Muscle layer of duodenum (tissue), 2 donors: ENCODE results near the gene ACTR5.
"Not testable (repeated sequence)": the region's sequence is repeated elsewhere in the genome, so short reads cannot be mapped to it uniquely, and the experiment has no call there.

Experiments
- H3K27ac ChIP-seq: one replicate; pipeline ENCODE4 v1.7.0; 2013; ENCODE audit warnings: mild to moderate bottlenecking, low read length
- H3K27me3 ChIP-seq: one replicate; pipeline ENCODE4 v1.7.0; 2013; ENCODE audit warnings: low read depth, mild to moderate bottlenecking, control low read depth, low read length
- H3K36me3 ChIP-seq, 2 donors: one replicate each; pipeline ENCODE4 v1.7.0; 2013; ENCODE audit warnings: low read length in 2 of 2, control low read depth in 1 of 2, mild to moderate bottlenecking in 1 of 2; ENCODE audit not compliant: insufficient read depth in 2 of 2, control insufficient read depth in 1 of 2
- H3K4me1 ChIP-seq, 2 donors: one replicate each; pipeline ENCODE4 v1.7.0; 2013; ENCODE audit warnings: low read length in 2 of 2, mild to moderate bottlenecking in 2 of 2, control low read depth in 1 of 2, moderate library complexity in 1 of 2; ENCODE audit not compliant: insufficient read depth in 2 of 2, control insufficient read depth in 1 of 2
- H3K4me3 ChIP-seq, 2 donors: one replicate each; pipeline ENCODE4 v1.7.0; 2013; ENCODE audit warnings: low read length in 2 of 2, low read depth in 1 of 2, mild to moderate bottlenecking in 1 of 2
- H3K9me3 ChIP-seq, 2 donors: one replicate each; pipeline ENCODE4 v1.7.0; 2013; ENCODE audit warnings: low read length in 2 of 2, control low read depth in 1 of 2, mild to moderate bottlenecking in 1 of 2; ENCODE audit not compliant: control insufficient read depth in 1 of 2
- donor health status: healthy.

ACTR5 gene

GRCh38 chr20:38794057-38794456, 45.8 kb downstream of the ACTR5 start:
- not testable (repeated sequence) for H3K4me3 ChIP-seq, H3K27ac ChIP-seq, H3K9me3 ChIP-seq, H3K4me1 ChIP-seq, H3K36me3 ChIP-seq, H3K27me3 ChIP-seq

- H3K4me1 ChIP-seq, result no peaks in the 10 kb centered on the region
- H3K36me3 ChIP-seq, result no peaks in the 10 kb centered on the region
- H3K27ac ChIP-seq, result no peak overlapping the region
- H3K4me3 ChIP-seq, result no peak overlapping the region
- no peaks in the 10 kb centered on the region for H3K27me3 ChIP-seq
- no peaks in the 10 kb centered on the region for H3K9me3 ChIP-seq
Observed at GRCh38 chr20:38798266-38798665, 50.0 kb downstream of the ACTR5 start.

GRCh38 chr20:38799203-38799602, 50.9 kb downstream of the ACTR5 start:
- no peaks in the 10 kb centered on the region for H3K27me3 ChIP-seq
- H3K4me3 ChIP-seq, result no peak overlapping the region
- H3K27ac ChIP-seq, result no peak overlapping the region
- H3K9me3 ChIP-seq, result no peaks in the 10 kb centered on the region
- no peaks in the 10 kb centered on the region for H3K4me1 ChIP-seq
- H3K36me3 ChIP-seq, result no peaks in the 10 kb centered on the region

DNA sequence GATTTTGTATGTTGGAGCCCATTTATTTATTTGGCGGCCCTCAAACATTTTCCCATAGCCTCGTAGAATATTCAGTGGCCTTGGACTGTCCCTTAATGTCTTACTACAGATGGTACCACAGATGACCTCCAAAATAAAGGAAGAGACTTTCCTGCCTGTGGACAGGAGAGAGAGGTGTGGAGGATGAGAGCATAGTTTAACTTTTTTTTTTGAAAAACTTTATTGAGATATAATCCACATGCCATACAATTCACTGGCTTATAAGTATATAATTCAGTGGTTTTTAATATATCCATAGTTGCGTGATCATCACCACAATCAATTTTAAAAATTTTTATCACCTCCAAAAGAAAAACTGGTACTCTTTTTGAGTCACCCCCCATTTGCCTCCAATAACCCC, 52.6 kb downstream of the ACTR5 start:
- Histone ChIP-seq H3K9me3 (no peaks in the 10 kb centered on the region), H3K36me3 (no peaks in the 10 kb centered on the region), H3K4me1 (peaks cover 4 to 9% of the 10 kb centered on the region in 2 donors), H3K27me3 (peaks cover 6% of the 10 kb centered on the region), H3K27ac (no peak overlapping the region), H3K4me3 (no peak overlapping the region)

GRCh38 chr20:38804221-38804620, 56.0 kb downstream of the ACTR5 start:
- Histone ChIP-seq H3K36me3 (no peaks in the 10 kb centered on the region), H3K9me3 (no peaks in the 10 kb centered on the region), H3K27me3 (peaks cover 17% of the 10 kb centered on the region), H3K4me1 (peaks cover 4 to 22% of the 10 kb centered on the region in 2 donors), H3K27ac (no peak overlapping the region), H3K4me3 (no peak overlapping the region)

DNA sequence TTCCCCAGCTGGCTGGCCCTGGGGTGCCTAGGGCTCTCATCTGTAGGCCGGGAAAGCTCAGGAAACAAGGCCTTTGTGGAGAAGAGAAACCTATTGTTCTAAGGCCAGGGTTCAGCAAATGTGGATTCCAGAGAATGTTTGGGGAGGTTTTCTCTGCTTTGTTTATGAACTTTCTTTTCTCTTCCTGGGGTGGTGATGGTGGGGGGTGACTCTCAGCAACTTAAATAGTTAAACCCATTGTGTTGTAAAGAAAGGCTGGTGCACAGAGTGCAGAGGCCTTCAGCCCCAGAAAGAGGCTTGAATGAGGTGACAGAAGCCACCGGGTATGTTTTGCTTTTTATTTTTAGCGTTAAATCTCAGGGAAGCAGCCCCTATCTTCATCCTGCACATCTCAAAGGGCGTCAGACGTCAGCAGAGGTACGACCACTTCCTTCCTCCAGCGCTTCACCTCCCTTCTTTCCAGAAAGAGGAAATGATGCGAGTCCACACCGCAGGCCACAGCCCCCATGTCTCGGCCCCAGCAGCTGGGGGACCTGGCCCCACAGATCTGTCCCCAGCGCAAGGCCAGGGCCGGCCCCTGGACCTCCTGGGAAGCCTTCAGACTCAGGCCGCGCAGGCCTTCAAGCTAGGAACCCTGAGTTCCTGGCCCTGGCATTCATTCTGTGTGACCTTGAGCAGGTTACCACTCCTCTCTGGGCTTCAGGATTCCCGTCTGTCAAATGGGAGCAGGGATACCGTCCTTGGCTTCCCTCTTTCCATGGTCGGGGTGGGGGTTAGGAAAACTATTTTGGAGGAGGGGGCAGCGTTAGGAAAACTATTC, 56.6 kb downstream of the ACTR5 start:
- H3K4me3 ChIP-seq, result peak overlapping the region; percentile 50 to 77
- no peaks in the 10 kb centered on the region for H3K36me3 ChIP-seq
- H3K9me3 ChIP-seq, result no peaks in the 10 kb centered on the region
- H3K27me3 ChIP-seq, result peaks cover 17% of the 10 kb centered on the region
- peaks cover 4 to 22% of the 10 kb centered on the region in 2 donors for H3K4me1 ChIP-seq
- peak overlapping the region; percentile 29 for H3K27ac ChIP-seq

DNA sequence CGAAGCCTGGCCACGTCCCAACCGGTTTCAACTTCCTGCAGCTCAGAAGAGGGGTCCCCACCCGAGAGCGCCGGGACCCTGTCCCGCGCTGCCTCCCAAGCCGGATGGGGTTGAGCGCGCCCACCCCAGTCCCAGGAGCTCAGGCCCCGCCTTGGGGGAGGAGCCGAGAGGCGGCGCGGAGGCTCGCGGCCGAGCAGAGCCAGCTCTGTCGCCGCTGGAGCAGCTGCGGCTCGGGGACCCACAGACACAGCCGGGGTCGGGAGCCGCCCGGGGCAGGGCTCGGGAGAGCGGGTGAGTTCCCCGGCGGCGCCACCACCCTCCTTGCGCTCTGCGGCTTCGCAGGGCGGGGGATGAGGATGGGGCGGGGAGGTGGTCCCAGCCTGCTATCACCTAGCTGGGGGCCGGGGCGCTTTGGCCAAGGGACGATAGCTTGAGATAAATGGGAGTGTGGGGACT, 57.3 kb downstream of the ACTR5 start, which contains the start of gene PPP1R16B:
Gene PPP1R16B, plus strand, starts transcription at position 196 of the 456 bp plus-strand sequence. CDS start 30,229 bp downstream, outside the sequence.
- Histone ChIP-seq H3K27ac (peak within 1 kb of the TSS; percentile 29), H3K9me3 (no peaks in the 10 kb centered on the region), H3K27me3 (peaks cover 17% of the 10 kb centered on the region), H3K4me1 (peaks cover 4 to 22% of the 10 kb centered on the region in 2 donors), H3K36me3 (no peaks in the 10 kb centered on the region), H3K4me3 (peak within 1 kb of the TSS; percentile 55 to 77)

- H3K27me3 ChIP-seq, result peaks cover 17% of the 10 kb centered on the region
- H3K4me3 ChIP-seq, result peak overlapping the region; percentile 55 to 77
- H3K36me3 ChIP-seq, result no peaks in the 10 kb centered on the region
- H3K4me1 ChIP-seq, result peaks cover 4 to 22% of the 10 kb centered on the region in 2 donors
- H3K27ac ChIP-seq, result no peak overlapping the region
- H3K9me3 ChIP-seq, result no peaks in the 10 kb centered on the region
Observed at GRCh38 chr20:38805958-38806854, 57.9 kb downstream of the ACTR5 start.

DNA sequence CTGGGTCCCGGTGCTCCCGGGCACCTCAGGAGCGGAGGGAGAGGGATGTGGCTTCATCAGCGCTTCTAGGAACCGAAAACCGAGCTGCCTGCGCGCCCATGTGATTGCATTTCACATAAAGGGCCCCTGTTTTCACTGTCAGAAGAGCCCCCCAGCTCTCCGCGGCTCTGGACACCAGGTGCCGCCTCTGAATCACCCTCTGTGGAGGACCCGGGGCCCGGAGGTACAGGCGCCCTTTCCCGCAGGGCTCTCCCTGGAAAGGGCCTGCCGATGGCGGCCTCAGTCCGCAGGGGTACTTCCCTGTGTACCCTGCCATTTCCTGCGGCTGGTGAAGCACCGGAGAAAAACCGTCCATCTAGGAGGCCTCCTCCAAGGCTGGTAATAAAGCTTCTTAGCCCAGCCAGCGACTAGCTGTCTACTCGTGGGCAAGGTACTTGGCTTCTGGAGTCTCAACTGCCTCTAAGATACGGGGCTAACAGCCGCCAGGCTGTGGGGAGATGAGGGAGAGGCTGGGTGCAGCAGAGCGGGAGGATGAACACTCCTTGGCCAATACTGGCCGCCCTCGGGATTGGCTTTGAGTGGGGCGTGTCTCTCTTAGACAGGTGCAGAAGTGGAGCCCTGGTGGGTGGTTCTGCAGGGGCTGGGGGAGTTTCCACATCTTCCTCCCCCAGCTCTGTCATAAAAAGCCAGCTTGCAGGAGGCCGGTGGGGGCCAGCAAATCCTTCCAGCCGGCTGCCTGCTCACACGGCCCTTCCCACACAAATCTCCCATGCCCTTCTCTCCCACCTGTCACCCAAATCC, 58.8 kb downstream of the ACTR5 start:
- peaks cover 17% of the 10 kb centered on the region for H3K27me3 ChIP-seq
- no peaks in the 10 kb centered on the region for H3K36me3 ChIP-seq
- H3K9me3 ChIP-seq, result no peaks in the 10 kb centered on the region
- no peak overlapping the region for H3K27ac ChIP-seq
- peaks cover 4 to 22% of the 10 kb centered on the region in 2 donors for H3K4me1 ChIP-seq
- peak overlapping the region; percentile 55 to 77 for H3K4me3 ChIP-seq

GRCh38 chr20:38809942-38810341, 61.7 kb downstream of the ACTR5 start:
- Histone ChIP-seq H3K27ac (no peak overlapping the region), H3K27me3 (peaks cover 16% of the 10 kb centered on the region), H3K9me3 (no peaks in the 10 kb centered on the region), H3K36me3 (no peaks in the 10 kb centered on the region), H3K4me1 (peaks cover 2 to 22% of the 10 kb centered on the region in 2 donors), H3K4me3 (no peak overlapping the region)
